Measurements from ENCODE around the gene MRPS5.

The MRPS5 gene

DNA sequence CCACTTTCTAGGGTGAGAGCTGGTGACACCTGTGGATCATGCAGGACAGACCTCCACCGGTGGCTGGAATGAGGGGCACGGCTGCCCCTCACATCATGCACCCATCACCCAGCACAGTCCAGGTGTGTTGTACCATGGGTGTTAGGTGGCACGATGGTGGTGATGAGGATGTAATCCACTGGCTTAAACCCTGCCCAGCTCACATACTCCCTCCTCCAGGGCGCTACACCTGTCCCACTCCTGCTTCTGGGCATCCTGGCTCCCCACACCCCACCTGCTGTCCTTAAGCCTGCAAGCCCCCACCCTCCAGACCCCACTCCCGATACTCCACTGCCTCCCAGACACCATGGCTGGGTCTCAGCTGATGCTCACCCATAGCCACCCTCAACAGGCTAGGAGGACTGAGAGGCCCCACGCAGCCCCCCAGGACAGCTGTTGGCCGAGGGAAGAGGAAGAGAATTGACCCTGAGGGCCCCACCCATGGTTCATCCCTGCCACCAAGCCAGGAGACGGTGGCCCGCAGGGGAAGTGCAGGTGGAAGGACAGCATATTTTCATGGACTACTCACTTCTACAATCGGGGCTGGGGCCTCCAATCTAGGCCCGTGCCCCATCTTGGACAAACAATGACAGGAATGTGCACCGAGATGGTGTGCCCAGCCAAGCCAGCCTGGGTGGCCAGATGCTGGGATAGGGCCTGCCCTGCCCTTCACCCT, 61.8 kb downstream of the MRPS5 start:
- DNase-seq, result no peak

DNA sequence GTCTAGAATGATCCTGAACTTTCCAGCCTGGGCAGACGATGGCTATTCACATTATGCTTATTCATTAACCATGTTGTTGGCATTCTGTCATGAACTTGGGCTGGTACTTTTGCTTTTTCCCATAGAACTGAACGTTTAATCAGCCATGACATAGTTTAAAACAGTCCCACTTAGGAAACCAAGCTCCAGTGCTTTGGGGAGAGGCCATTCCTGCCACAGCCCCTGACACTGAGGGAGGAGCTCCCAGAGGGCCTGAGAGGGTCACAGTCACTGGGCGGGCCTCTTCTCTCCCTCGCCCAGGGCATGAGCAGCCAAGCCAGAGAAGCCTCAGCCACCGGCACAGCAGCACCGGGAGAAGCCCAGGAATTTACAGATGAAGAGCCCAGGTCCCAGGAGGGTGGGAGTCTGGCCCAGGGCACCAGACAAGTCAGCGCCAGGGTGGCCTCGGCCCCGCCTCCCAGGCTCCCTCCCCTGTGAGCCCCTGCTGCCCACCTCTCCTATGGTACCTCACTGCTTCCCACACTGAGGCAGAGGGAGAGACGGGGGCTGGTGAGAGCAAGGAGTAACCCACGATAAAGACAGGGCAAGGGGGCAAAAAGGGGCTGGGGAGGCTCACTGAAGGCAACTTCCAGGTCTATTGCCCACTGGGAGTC, 62.5 kb downstream of the MRPS5 start:
- no peak for DNase-seq

DNA sequence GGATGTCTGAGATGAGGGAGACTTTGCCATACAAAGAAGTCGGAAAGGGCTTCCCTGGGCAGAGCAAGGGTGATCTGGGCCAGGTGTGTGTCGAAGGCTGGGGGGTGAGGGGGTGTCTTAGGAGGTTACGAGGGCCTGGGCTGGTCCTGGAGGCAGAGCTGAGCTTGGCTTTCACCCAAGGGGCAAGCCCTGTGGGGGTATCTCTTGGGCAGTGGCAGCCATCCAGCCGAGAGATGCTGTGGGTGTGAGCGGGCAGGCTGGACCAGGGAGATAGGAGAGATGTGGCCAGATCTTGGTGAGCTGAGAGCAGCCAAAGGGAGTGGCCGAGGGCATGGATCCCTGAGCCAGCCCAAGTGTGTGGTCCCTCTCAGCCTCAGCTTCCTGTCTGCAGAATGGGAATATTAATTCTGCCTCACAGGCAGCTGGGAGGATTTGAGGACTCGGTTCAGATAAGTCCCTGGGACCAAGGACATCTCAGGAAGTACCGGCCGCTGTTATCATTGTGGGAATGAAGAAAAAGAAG, 63.1 kb downstream of the MRPS5 start:
- no peak for DNase-seq

DNA sequence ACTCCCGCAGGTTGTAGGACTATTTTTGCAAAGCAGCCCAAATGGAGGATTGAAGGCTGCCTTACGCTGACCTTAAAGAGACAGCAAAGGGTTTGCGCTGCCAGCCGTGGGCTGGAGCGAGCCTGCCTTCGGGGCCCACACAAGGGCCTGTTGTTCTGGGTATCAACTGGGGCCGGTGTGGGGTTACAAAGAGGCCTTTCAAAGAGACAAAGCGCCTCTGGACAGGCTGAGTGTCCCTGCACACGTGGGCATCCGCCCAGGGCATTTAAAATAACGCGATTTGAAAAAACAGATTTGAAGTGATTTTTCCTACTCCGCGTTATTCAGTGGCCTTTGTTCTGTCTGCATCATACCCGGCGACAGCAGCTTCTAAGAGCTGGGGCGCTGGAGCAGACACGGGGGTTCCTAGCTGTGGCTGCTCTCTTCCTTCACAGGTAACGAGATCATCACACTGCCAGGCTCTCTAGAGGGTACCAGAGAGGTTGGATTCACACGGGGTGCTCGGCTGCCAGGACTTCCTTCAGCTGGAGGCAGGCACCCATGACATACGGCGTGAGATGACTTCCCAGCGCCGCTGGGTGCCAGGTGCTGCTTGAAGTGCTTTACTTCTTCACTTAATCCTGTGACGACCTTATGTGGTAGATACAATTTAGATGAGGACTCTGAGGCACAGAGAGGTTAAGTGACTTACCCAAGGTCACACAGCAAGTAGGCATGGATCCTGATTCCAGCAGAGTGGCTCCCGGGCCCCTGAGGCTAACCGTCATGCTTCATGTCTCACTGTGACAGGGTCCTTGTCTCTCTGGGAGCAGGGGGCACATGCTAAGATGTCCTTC, 63.9 kb downstream of the MRPS5 start:
- no peak for DNase-seq

DNA sequence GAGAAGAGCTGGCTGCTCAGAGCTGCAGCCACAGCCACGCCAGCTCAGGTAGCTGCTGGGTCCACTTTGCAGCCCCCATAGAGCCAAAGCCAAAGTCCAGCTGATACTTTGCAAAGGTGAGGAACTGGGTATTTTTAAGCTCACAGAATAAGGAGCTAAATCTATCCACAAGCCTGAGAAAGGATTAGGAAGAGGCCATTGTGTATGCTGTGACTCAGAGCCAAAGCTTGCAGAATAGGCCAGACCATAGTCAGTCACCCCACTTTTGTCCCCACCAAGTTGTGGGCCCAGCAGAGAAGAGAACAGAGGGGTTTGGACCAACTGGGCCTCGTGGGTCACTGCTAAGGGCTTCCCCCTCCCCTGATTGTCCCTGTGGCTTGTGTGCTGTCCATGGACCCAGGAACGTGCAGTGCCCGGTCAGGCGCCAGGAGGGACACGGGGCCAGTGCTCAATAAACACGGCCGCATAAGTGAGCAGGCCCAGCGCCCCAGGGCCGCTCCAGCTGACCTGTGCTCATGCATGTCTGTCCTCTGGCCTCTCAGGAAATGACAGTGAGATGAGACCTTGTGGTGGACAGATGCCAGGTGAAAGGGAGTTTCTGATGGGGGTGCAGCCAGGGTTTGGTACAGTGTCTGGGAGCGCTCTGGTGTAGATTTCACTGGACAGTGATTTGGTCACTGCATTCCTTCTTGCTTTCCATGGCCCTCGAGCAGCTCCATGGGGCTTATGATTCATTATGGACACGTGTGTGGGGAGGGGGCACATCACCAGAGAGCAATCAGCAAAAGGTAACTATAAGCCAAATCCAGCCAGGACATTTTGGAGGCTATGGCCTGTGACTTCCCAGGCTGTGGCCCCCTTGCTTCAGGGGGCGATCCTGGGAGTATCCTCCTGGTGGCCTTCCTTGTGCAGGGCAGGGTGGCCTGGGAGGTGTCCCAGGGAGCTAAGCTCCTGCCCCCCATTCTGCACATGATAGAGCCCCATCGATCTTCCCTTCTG, 64.8 kb downstream of the MRPS5 start:
- no peak for DNase-seq

DNA sequence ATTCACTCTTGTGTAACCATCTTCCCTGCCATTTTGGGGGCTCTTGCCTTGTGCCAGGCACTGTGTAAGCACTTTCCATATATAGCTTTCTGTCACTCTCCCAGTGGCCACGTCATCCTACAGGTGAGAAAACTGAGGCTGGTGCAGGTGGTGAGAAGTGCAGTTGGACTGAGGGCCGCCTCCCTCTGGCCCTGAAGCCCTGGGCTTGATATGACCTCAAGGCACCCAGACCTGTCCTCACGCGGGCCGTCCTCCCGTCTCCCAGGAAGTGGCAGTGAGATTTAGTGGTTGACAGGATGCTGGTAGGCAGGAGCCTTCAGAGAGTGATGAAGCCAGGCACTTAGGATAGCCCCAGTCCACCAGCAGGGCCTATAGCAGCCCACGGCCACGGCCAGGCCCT, 65.6 kb downstream of the MRPS5 start:
- DNase-seq, result no peak

DNA sequence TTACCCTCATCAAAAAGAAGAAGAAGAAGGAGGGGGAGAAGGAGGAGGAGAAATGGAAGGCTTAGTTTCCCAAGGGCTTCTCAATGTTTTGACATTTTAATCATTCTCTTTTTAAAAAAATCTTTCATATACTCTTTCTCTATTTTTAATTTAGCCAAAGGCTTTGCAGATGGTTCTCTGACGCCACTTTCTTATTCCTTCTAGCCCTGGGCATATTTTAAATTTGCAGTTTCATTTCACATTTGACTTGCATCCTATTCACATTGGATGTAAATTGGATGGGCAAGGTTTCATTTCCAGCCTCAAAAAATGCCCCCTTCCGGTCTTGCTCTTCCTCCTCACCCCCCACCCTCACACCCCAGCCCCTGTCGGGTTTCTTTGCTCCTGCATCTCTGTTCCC, 66.3 kb downstream of the MRPS5 start:
- DNase-seq, result no peak

DNA sequence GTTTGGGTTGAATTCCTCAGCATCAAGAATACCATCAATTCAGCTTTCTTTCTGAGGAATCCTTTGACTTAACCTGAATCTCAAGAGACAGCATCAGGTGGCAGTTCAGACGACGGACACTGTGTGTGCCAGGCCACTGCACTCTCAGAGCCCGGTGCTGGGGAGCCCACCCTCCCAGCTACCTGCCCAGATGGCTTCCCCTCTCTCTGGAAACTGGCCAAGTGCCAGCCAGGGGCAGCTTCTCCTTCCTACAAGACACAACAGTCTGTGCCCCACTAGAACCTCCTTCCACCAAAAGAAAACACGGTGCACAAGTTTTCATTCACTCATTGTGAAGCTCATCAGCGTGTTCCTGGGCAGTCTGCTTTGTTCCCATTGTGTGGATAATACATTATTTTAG, 67.6 kb downstream of the MRPS5 start:
- no peak for DNase-seq

DNA sequence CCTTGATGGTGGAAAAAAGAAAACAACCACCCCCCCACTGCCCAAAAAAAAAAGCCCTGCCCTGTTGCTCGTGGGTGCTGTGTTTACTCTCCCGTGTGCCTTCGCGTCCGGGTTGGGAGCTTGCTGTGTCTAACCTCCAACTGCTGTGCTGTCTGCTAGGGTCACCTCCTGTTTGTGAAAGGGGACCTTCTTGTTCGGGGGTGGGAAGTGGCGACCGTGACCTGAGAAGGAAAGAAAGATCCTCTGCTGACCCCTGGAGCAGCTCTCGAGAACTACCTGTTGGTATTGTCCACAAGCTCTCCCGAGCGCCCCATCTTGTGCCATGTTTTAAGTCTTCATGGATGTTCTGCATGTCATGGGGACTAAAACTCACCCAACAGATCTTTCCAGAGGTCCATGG, 68.1 kb downstream of the MRPS5 start:
- no peak for DNase-seq

DNA sequence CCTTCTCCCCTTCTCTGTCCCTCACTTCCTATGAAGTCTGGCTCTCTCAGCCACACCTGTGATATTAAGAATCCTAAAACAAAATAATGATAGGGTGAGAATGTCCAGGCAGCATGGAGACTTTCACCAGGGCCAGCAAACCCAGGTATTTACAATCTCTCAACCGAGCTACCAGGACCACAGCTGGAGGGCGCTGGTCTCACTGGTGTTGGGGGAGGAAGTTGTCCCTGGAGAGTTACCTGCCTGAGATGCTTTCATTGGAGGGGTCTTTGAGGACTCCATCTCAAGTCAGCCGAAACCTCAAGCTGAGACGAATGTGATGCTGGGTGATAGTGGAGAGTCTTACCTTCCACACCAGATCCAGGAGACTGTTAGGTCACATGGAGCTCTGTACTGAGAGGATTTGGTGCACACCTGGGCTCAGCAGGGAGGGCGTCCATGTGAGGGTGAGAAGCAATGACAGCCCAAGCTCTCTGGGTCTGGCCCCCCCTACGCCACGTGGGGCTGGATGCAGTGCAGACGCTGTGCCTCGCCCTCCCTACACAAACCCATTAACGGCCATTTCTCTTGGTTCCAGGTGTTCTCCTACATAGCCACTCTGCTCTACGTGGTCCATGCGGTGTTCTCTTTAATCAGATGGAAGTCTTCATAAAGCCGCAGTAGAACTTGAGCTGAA, 68.7 kb downstream of the MRPS5 start:
- no peak for DNase-seq

DNA sequence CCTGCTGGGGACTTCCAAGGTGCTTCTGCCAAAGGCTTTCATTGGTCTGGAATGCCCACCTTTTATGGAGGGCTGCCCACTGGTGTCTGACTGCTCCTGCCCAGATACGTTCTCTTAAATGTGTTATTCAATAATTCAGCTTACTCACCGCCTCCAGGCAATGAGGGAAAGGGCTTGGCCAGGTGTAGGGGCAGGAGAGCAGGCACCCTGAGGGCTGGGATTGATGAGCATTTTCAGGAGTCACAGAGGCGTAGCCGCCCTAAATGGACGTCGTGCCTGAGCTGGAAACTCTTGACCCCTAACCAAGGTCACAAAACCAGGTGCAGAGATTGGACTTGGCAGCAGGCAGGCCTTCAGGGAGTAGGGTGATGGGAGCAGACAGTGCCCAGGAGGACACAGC, 69.3 kb downstream of the MRPS5 start:
- DNase-seq, result no peak

DNA sequence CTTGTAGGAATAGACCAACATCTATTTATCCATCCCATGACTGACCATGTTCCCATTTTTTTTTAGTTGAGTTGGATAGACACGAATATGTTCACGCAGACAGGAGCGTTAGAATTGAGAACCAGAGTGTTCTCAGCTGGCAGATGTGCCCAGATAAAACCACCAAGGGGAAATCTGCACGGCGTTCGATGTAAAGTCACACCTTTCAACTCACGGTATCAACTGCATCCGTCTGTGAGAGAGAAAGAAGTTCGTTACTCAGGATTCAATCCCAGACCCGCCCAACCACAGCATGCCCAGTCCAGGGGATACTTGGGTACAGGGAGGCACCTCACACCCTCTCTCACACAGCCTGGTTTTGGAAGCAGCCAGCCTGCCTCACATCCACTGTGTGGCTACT, 70.0 kb downstream of the MRPS5 start:
- DNase-seq, result no peak

DNA sequence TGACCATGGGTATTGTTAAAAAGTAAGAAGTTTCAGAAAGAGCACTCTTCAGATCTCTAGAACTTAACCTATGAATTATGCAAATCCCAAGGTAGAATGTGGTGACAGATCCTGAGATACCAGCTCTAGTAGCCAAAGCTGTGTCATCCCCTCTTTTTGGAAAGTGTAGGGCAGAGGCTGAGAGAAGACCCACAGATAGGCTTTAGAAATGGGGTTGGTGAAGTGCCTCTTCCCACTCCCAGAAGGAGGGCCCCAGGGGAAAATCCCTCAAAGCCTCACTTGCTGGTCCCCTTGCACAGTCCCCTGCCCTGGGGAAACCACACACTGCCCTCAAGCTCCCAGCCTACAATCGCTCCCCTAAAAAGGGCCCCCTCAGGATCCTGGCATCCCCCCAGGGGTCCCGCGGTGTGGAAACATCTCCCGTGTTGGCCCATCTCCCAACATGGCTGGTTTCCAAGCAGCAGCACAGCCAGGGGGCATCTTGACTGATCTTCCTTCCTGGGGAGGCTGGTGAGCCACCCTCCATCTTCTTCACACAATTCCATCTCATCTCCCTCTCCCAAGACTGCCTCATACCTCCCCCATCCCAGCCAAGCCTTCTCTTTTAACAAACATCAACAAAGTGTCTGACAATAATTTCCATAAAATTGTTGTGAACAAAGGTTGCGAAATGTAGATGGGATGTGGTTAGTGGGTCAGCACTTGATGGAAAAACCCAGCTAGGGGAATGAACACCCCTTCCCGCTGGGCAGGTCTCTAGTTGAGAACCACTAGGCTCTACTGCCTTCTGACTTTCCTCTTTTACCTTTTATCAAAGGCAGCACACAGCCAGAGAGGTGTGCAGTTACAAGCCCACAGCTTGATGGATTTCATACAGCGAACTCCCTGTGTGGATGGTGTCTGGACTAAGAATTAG, 71.0 kb downstream of the MRPS5 start:
- no peak for DNase-seq

DNA sequence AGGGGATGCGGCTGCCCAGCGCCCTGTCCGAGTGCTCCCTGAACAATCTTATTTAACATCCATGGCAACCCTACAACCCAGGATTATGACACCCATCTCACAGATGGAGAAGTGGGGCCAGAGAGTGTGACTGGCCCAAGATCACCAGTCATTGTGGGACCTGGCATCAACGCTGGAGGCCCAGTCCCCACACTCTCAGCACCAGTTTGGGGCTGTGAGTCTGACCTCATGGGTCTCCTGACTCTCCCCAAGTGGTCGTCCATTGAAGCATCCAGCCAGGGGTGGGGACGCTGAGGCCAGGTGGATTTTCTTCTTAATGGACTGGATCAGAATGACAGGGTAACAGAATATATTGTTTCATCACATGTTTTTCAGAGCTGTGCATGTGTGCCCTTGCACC, 71.6 kb downstream of the MRPS5 start:
- DNase-seq, result no peak

DNA sequence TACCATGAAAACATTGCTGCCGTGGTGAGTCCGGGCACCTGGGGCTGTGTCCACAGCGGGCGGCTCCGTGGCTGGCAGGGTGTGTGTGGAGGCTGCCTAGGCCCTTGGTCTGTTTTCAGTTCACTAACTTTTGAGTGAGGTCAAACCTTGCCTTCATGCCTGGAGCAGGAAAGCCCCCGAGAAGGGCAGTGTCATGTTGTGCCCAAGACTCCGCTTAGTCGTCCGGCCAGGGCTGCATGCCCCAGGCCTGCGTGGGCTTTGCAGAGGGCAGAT, 72.0 kb downstream of the MRPS5 start:
- DNase-seq, result no peak

DNA sequence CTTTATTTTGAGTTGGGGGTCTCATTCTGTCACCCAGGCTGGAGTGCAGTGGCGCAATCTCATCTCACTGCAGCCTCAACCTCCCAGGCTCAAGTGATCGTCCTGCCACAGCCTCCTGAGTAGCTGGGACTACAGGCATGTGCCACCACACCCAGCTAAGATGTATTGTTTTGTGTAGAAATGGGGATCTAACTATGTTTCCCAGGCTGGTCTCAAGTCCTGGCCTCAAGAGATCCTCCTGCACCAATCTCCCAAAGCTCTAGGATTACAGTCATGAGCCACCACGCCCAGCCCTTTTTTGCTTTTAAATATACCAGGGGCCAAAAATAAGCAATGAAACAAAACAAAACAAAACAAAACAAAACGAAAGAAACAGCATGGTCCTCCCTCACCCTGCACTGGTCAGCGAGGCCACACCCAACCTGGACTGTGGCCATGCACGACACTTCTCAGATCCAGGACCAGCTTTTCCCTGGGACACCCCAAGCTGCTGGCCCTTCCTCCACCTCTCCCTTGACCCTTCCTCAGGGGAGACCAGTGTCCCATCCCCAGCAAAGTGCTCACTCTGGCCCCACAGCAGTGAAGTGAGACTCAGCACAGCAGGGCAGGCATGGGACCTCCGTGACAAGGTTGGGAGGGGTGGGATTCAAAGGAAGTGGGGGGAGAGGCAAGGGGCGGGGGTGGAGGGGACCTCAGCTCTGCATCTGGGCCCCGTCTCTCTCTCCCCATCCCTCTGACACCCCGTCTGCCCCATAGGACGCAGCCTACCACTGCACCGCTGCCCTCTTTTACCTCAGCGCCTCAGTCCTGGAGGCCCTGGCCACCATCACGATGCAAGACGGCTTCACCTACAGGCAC, 72.6 kb downstream of the MRPS5 start:
- DNase-seq, result no peak

DNA sequence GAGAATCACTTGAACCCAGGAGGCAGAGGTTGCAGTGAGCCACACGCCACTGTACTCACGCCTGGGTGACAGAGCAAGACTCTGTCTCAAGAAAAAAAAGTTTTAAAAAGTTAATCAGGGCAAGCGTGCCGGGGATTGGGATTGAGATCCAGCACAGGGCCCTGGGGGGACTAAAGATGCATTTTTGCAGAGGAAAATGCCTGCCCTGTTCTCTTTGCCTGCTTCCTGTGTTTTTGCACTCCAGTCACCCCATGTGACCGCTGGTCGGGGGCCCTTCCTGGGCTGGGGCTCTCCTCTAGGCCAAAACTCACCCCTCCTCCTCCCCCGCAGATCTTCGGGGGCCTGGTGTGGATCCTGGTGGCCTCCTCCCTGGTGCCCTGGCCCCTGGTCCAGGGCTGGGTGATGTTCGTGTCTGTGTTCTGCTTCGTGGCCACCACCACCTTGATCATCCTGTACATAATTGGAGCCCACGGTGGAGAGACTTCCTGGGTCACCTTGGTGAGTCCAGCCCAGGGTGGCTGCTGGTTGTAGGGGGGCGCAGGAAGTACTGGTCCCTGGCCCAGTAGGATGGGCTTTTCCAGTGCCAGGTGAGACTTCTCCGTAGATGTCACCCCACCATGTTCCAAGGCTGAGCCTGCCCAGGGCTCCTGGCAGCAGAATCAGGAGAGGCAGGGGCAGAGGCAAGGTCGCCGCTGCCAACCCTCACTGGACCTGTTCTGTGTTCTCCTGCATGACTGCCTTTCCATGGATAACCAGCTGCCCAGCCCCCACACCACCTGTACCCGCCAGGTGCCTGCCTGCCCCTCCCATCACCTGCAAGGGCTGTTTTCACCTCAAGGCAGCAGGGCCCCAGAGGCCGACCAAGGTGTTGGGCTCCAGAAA, 73.7 kb downstream of the MRPS5 start:
- no peak for DNase-seq

DNA sequence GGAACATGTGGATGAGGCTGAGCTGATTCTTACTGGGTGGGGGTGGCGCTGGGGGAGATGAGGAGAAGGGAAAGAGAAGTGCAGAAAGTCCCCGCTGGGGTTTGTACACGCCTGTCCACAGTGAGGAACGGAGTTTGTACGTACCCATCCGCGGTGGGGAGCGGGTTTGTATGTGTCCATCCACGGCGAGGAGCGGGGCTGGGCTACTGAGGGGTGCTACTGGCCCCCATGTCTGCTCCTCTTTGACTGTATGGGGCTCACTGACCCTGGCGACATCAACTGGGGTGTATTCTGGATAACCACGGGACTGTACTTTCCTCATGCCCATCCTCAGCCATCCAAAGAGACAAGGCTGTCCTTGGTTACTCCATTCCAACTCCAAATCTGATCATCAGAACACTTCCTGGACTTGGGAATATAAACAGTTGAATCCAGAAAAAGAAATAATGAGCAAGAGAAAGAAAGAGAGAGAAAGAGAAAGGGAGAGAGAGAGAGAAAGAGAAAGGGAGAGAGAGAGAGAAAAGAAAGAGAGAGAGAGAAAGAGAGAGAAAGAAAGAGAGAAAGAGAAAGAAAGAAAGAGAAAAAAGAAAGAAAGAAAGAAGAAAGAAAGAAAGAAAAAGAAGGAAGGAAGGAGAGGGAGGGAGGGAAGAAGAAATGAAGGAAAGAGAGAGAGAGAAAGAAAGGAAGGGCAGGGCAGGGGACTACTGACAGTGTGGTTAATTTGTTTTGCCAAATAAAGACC, 75.1 kb downstream of the MRPS5 start:
- no peak for DNase-seq
